WERI-Rb-1 (cell line): ENCODE data around the gene NECAB2.

Source experiments
- DNase-seq: peaks from one replicate; pipeline ENCODE4 v3.0.0-alpha.2; 2020
- H3K27ac ChIP-seq: fragments of 250-450 bp; sonication (Bioruptor Pico); 2 replicates; pipeline ENCODE4 v1.5.1; 2020; ENCODE audit warnings: mild to moderate bottlenecking, moderate library complexity
- H3K27me3 ChIP-seq: fragments of 250-450 bp; sonication (Bioruptor Pico); 2 replicates; pipeline ENCODE4 v1.5.1; 2021; ENCODE audit warnings: mild to moderate bottlenecking, low read depth, moderate library complexity; ENCODE audit not compliant: insufficient read depth, severe bottlenecking
- H3K36me3 ChIP-seq: fragments of 250-450 bp; sonication (Bioruptor Pico); 2 replicates; pipeline ENCODE4 v1.5.1; 2020; ENCODE audit warnings: mild to moderate bottlenecking, moderate library complexity
- H3K4me3 ChIP-seq: 2 replicates; pipeline ENCODE4 v1.5.1; 2011; ENCODE audit warnings: low read depth, mild to moderate bottlenecking, control low read depth, low read length
- H3K9me3 ChIP-seq: fragments of 250-450 bp; sonication (Bioruptor Pico); 2 replicates; pipeline ENCODE4 v1.5.1; 2021; ENCODE audit warnings: mild to moderate bottlenecking, moderate library complexity; ENCODE audit not compliant: severe bottlenecking
- CTCF ChIP-seq: IDR thresholded peaks from 2 replicates; pipeline ENCODE4 v1.5.1; 2011; ENCODE audit warnings: low read depth, mild to moderate bottlenecking, control low read depth, inconsistent platforms, low read length

The NECAB2 gene

GRCh38 chr16:83958137-83958845, 9.8 kb upstream of the NECAB2 start:
- Histone ChIP-seq H3K27me3 (no peaks in the 10 kb centered on the region), H3K27ac (no peak overlapping the region), H3K4me3 (no peak overlapping the region), H3K36me3 (no peaks in the 10 kb centered on the region), H3K9me3 (no peaks in the 10 kb centered on the region)
- peak; percentile 23 for DNase-seq
- TF ChIP-seq CTCF, result no peak

- no peaks in the 10 kb centered on the region for H3K36me3 ChIP-seq
- no peak for DNase-seq
- no peaks in the 10 kb centered on the region for H3K9me3 ChIP-seq
- H3K27ac ChIP-seq, result no peak overlapping the region
- TF ChIP-seq CTCF, result no peak
- no peaks in the 10 kb centered on the region for H3K27me3 ChIP-seq
- no peak overlapping the region for H3K4me3 ChIP-seq
Observed at GRCh38 chr16:83958846-83959565, 9.0 kb upstream of the NECAB2 start.

GRCh38 chr16:83959656-83960434, 8.2 kb upstream of the NECAB2 start:
- H3K36me3 ChIP-seq, result no peaks in the 10 kb centered on the region
- TF ChIP-seq CTCF, result no peak
- no peak overlapping the region for H3K4me3 ChIP-seq
- H3K27me3 ChIP-seq, result no peaks in the 10 kb centered on the region
- no peak for DNase-seq
- H3K9me3 ChIP-seq, result no peaks in the 10 kb centered on the region
- H3K27ac ChIP-seq, result no peak overlapping the region

- DNase-seq, result no peak
Observed at GRCh38 chr16:83960521-83961249, 7.4 kb upstream of the NECAB2 start.

More at GRCh38 chr16:83960521-83961249, 7.4 kb upstream of the NECAB2 start:
- Histone ChIP-seq H3K27me3 (no peaks in the 10 kb centered on the region), H3K9me3 (no peaks in the 10 kb centered on the region), H3K27ac (no peak overlapping the region), H3K4me3 (no peak overlapping the region), H3K36me3 (no peaks in the 10 kb centered on the region)
- TF ChIP-seq CTCF, result no peak
